Keratinocyte (primary cell): ENCODE measurements around the gene RP9. TPM values are rescaled to one million over a fixed set of nuclear protein-coding genes. Genes with fewer than 3 reads are reported as not detected.

Experiments used
- DNase-seq: peaks from one replicate; pipeline ENCODE4 v3.0.0-alpha.2; 2011; ENCODE audit warnings: low read depth, missing footprints, low spot score
- FAIRE-seq: peaks from 2 replicates; lab custom pipeline; 2011; peaks lifted over from hg19 to GRCh38; lab: Jason Lieb, UNC
- H2AFZ ChIP-seq: 2 replicates; pipeline ENCODE4 v1.6.0; 2012; ENCODE audit warnings: low read length, control low read depth, inconsistent platforms; ENCODE audit not compliant: control insufficient read depth
- H3K27ac ChIP-seq: 2 replicates; pipeline ENCODE4 v1.5.1; 2011; ENCODE audit warnings: low read length; ENCODE audit not compliant: control insufficient read depth, insufficient read depth
- H3K27me3 ChIP-seq: 3 replicates; pipeline ENCODE4 v1.6.0; 2011; ENCODE audit warnings: low read length; ENCODE audit not compliant: control insufficient read depth, insufficient read depth; ENCODE audit errors: extremely low read depth
- H3K36me3 ChIP-seq, 2 experiments: 2 replicates in 1 of 2; 3 replicates in 1 of 2; pipeline ENCODE4 v1.5.1; 2011; ENCODE audit warnings: low read length in 2 of 2, mild to moderate bottlenecking in 1 of 2; ENCODE audit not compliant: control insufficient read depth in 2 of 2, insufficient read depth in 2 of 2; ENCODE audit errors: extremely low read depth in 1 of 2
- H3K4me1 ChIP-seq: 3 replicates; pipeline ENCODE4 v1.5.1; 2011; ENCODE audit warnings: low read length; ENCODE audit not compliant: control insufficient read depth, insufficient read depth; ENCODE audit errors: extremely low read depth
- H3K4me2 ChIP-seq: 3 replicates; pipeline ENCODE4 v1.6.0; 2011; ENCODE audit warnings: low read depth, low read length; ENCODE audit not compliant: control insufficient read depth, insufficient read depth; ENCODE audit errors: extremely low read depth
- H3K4me3 ChIP-seq, 3 experiments: fragments of 200-600 bp in 1 of 3; sonication (generic) in 1 of 3; 2 replicates in 2 of 3; 3 replicates in 1 of 3; pipeline ENCODE4 v1.5.1; 2011 to 2016; ENCODE audit warnings: low read length in 3 of 3, mild to moderate bottlenecking in 3 of 3, control low read depth in 2 of 3, inconsistent platforms in 1 of 3, low read depth in 1 of 3, mixed read lengths in 1 of 3, mixed run types in 1 of 3, moderate library complexity in 1 of 3; ENCODE audit not compliant: control insufficient read depth in 2 of 3, insufficient read depth in 2 of 3; ENCODE audit errors: extremely low read depth in 1 of 3
- H3K79me2 ChIP-seq: 2 replicates; pipeline ENCODE4 v1.6.0; 2012; ENCODE audit warnings: low read length; ENCODE audit not compliant: control insufficient read depth, insufficient read depth
- H3K9ac ChIP-seq: 3 replicates; pipeline ENCODE4 v1.6.0; 2011; ENCODE audit warnings: low read length; ENCODE audit not compliant: control insufficient read depth, insufficient read depth; ENCODE audit errors: extremely low read depth
- H3K9me1 ChIP-seq: 3 replicates; pipeline ENCODE4 v1.6.0; 2011; ENCODE audit warnings: low read length; ENCODE audit not compliant: control insufficient read depth, insufficient read depth; ENCODE audit errors: extremely low read depth
- H3K9me3 ChIP-seq: 2 replicates; pipeline ENCODE4 v1.5.1; 2012; ENCODE audit warnings: low read depth, low read length; ENCODE audit not compliant: control insufficient read depth
- H4K20me1 ChIP-seq: 3 replicates; pipeline ENCODE4 v1.6.0; 2011; ENCODE audit warnings: low read length; ENCODE audit not compliant: control insufficient read depth, insufficient read depth; ENCODE audit errors: extremely low read depth
- EZH2 ChIP-seq: IDR thresholded peaks from one replicate; pipeline ENCODE4 v1.6.1; 2012; ENCODE audit warnings: inconsistent platforms, mild to moderate bottlenecking, low read length, moderate library complexity
- dilution Hi-C: fragments of 300-500 bp; cut with MboI; formaldehyde crosslinking; loops from one replicate; pipeline ENCODE4 v1.7.0; 2020; ENCODE audit warnings: low sequenced_read_pairs; ENCODE audit not compliant: extremely low pct_ligation_motif_present
- polyA plus RNA-seq, 5 experiments: library from polyadenylated mRNA; depleted of rRNA in 3 of 5; stranded (reverse) in 3 of 5; stranded (forward) in 1 of 5; unstranded in 1 of 5; fragments of >200 nt; gene quantifications; 1 replicate in 1 of 5; 2 replicates in 3 of 5; 3 replicates in 1 of 5; pipeline versions ENCODE4 v1.2.1 to v1.2.3, GENCODE V29; 2011 to 2012; ENCODE audit warnings: missing spikeins in 2 of 5, low read depth in 1 of 5, low replicate concordance in 1 of 5
- TF ChIP-seq, protein P1 (sequence below), 3 experiments: IDR thresholded peaks in 1 of 3; conservative IDR thresholded peaks in 1 of 3; optimal IDR thresholded peaks in 1 of 3; 2 replicates in 2 of 3; 3 replicates in 1 of 3; pipeline versions ENCODE3 to v1.5.1; 2011; ENCODE audit warnings: low read length in 3 of 3, mild to moderate bottlenecking in 3 of 3, moderate library complexity in 2 of 3, control low read depth in 1 of 3, inconsistent platforms in 1 of 3; ENCODE audit not compliant: insufficient read depth in 2 of 3; ENCODE audit errors: extremely low read depth in 1 of 3

RP9 gene
- polyA plus RNA-seq, 1 donor (not counting 4 experiments of a cell fraction or from before 2014, with no cell fraction given): 17.4 TPM

GRCh38 chr7:33048704-33049103, 60.5 kb downstream of the RP9 start:
- Histone ChIP-seq H3K9ac (no peak overlapping the region), H3K4me3 (no peak overlapping the region), H3K9me3 (no peaks in the 10 kb centered on the region), H3K27me3 (no peaks in the 10 kb centered on the region), H3K9me1 (no peaks in the 10 kb centered on the region), H3K79me2 (peaks cover 83% of the 10 kb centered on the region), H3K4me1 (peaks cover 12% of the 10 kb centered on the region), H3K36me3 (no peaks in the 10 kb centered on the region), H3K4me2 (no peak overlapping the region), H4K20me1 (no peaks in the 10 kb centered on the region), H3K27ac (no peak overlapping the region), H2AFZ (no peak overlapping the region)
- FAIRE-seq (no peak), DNase-seq (no peak)
- dilution Hi-C loops: no loop called here
- TF ChIP-seq, protein P1, sequence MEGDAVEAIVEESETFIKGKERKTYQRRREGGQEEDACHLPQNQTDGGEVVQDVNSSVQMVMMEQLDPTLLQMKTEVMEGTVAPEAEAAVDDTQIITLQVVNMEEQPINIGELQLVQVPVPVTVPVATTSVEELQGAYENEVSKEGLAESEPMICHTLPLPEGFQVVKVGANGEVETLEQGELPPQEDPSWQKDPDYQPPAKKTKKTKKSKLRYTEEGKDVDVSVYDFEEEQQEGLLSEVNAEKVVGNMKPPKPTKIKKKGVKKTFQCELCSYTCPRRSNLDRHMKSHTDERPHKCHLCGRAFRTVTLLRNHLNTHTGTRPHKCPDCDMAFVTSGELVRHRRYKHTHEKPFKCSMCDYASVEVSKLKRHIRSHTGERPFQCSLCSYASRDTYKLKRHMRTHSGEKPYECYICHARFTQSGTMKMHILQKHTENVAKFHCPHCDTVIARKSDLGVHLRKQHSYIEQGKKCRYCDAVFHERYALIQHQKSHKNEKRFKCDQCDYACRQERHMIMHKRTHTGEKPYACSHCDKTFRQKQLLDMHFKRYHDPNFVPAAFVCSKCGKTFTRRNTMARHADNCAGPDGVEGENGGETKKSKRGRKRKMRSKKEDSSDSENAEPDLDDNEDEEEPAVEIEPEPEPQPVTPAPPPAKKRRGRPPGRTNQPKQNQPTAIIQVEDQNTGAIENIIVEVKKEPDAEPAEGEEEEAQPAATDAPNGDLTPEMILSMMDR (optimal IDR thresholded peaks at IDR 0.05 in 1 of 3, IDR thresholded peaks at IDR 0.05 in 1 of 3, conservative IDR thresholded peaks at IDR 0.05 in 1 of 3; ENCODE audit: extremely low read depth in 1 of 3, insufficient read depth in 2 of 3, low read length in 3 of 3): no peak
- no peak for TF ChIP-seq EZH2

- TF ChIP-seq, protein P1 (optimal IDR thresholded peaks at IDR 0.05 in 1 of 3, IDR thresholded peaks at IDR 0.05 in 1 of 3, conservative IDR thresholded peaks at IDR 0.05 in 1 of 3; ENCODE audit: extremely low read depth in 1 of 3, insufficient read depth in 2 of 3, low read length in 3 of 3): no peak
- TF ChIP-seq EZH2: no peak
- peaks cover 12% of the 10 kb centered on the region for H3K4me1 ChIP-seq
- no peak for FAIRE-seq
Measured at GRCh38 chr7:33048257-33048656, 60.9 kb downstream of the RP9 start.

More at GRCh38 chr7:33048257-33048656, 60.9 kb downstream of the RP9 start:
- Histone ChIP-seq H3K36me3 (no peaks in the 10 kb centered on the region), H3K4me3 (no peak overlapping the region), H3K9ac (no peak overlapping the region), H3K9me1 (no peaks in the 10 kb centered on the region), H3K27ac (no peak overlapping the region), H3K79me2 (peaks cover 83% of the 10 kb centered on the region), H3K9me3 (no peaks in the 10 kb centered on the region), H4K20me1 (no peaks in the 10 kb centered on the region), H2AFZ (no peak overlapping the region), H3K27me3 (no peaks in the 10 kb centered on the region), H3K4me2 (no peak overlapping the region)
- DNase-seq: no peak
- dilution Hi-C loops: no loop called here
